ENCODE measurements around the gene PNPLA2.

PNPLA2 gene

GRCh38 chr11:818396-819128 lies at the start of gene PNPLA2:
Gene PNPLA2, plus strand, starts transcription at chr11:818914. Its CDS starts 805 bp downstream, at chr11:819719.
- no peak for DNase-seq

- no peak for DNase-seq
Observed at GRCh38 chr11:769887-770641, 48.6 kb upstream of the PNPLA2 start.

- DNase-seq = no peak
Observed at GRCh38 chr11:770642-771616, 47.8 kb upstream of the PNPLA2 start.

- DNase-seq = no peak
Observed at GRCh38 chr11:771617-772204, 47.0 kb upstream of the PNPLA2 start.

DNA sequence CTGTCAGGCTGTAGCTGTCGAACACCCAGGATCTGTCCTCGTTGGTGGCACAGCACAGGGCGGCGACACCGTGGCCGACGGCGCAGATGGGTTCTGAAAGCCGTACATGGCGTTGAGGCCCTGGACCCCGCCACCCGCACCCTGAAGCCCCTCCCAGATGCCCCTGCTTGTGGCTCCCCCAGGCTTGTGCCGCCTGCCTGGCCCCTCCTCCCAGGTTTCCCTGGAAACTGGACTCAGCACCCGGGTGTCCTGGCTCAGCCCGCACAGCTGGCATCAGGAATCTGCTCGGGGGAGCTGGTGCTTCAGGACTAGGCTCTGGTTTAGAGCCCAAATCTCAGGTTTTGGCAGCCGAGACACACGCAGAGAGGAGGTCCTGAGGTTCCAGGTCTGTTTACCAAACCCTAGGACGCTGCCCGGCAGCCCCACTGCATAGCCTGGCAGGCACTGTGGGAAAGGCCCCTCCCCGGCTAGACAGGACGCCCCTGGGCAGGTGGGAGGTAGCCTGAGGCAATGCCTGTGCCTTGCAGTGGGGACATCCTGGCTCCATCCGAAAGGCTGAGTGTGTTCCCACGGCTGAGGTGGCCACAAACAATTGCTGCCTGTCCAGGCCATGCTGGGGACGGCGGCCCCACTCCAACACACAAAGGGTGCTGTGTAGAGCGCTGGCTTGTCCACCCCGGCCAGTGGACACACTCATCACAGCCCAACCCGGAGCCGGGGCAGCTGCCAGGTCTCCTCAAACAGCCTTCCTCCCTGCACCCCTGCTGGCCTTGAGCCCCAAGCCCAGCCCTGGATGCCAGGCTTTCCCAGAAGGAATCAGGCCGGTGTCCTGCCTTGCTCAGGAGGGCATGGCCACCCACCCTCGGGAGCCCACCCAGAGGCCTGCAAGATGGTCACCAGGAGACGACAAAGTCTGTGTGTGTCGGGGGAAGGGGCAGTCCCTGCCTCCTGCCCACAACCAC lies 46.0 kb upstream of the PNPLA2 start:
- DNase-seq = no peak

GRCh38 chr11:773425-773824 lies 45.3 kb upstream of the PNPLA2 start:
- no peak for DNase-seq

GRCh38 chr11:773830-774229 lies 44.9 kb upstream of the PNPLA2 start:
- no peak for DNase-seq

- DNase-seq = no peak
Observed at GRCh38 chr11:774873-775592, 43.7 kb upstream of the PNPLA2 start.

GRCh38 chr11:776263-776560 lies 42.5 kb upstream of the PNPLA2 start:
- no peak for DNase-seq

DNA sequence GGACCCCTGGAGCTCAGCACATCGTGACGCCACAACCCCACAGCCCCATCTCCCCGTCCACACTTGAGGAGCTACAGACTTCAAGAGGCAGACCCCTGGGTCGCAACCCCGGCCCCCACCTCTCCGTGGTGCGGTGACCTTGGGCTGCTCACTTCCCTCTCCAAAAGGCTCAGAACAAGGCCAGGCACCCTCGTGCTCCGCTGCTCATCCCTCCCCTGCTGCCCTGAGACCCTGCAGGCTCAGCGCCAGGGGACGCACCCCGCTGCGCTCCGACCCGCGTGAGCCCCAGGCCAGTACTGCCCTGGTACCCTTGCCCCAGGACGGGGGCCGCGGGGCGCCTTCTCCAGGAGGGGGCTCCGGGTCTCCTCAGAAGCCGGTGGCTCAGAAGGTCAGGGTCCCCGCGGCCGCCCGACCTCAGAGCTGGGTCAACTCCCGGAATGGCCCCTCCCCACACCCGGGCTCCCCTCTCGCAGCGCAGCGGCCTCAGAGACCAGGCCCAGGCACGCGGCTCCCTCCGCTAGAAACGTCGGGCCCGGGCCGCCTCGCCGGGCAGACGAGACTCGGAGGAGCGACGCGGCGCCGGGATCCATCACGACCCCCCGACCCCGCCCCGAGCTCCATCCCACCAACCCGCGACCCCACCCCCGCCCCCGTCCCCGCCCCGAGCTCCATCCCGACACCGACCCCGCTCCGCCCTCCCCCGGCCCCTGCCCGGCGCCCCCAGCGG lies 42.0 kb upstream of the PNPLA2 start:
- DNase-seq = peak; percentile 64

DNA sequence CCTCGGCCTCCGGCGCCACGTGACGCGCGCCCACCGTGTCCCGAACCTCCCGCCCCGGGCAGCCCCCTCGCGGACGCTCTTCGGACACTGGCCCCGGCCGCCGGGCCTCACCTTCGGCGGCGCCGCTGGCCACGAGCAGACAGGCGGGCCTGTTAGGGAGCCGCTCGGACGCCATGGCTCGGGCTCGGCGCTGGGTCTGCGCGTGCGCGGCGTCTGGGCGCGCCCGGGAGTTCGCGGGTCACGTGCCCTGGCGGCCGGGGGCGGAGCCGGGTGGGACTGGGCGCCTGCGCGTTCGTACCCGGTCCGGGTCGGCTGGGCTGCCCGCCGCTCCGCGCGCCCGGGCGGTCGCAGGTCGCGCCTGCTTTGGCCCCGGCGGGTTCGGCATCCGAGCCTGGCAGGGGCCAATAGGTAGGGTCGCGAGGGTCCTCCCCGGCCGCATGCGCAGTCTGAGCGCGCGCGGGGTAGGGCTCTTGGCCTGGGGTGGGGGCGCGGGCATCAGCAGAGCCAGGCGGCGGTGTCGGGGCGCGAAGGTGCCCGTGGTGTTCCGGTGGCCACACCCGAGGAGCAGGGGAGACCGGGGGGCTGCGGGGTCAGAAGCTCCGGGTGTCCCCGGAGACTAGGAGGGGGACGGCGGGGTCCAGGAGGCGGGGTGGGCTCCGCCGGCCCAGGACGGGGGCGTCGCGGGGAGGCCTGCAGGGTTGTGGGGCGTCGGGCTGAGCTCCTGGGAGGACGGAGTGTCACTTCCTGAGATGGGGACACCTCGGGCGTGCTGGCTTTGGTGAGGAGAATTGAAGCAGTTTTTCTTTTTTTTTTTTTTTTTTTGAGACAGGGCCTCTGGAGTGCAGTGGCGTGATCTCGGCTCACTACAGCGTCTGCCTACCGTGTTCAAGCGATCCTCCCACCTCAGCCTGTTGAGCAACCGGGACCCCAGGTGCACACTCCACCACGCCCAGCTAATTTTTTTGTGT lies 41.1 kb upstream of the PNPLA2 start, which contains the start of gene GATD1:
TSS of gene GATD1 (minus strand) at position 200 of the 968 bp plus-strand sequence. CDS start at position 175, 25 bp downstream.
- peak; percentile 87 for DNase-seq

DNA sequence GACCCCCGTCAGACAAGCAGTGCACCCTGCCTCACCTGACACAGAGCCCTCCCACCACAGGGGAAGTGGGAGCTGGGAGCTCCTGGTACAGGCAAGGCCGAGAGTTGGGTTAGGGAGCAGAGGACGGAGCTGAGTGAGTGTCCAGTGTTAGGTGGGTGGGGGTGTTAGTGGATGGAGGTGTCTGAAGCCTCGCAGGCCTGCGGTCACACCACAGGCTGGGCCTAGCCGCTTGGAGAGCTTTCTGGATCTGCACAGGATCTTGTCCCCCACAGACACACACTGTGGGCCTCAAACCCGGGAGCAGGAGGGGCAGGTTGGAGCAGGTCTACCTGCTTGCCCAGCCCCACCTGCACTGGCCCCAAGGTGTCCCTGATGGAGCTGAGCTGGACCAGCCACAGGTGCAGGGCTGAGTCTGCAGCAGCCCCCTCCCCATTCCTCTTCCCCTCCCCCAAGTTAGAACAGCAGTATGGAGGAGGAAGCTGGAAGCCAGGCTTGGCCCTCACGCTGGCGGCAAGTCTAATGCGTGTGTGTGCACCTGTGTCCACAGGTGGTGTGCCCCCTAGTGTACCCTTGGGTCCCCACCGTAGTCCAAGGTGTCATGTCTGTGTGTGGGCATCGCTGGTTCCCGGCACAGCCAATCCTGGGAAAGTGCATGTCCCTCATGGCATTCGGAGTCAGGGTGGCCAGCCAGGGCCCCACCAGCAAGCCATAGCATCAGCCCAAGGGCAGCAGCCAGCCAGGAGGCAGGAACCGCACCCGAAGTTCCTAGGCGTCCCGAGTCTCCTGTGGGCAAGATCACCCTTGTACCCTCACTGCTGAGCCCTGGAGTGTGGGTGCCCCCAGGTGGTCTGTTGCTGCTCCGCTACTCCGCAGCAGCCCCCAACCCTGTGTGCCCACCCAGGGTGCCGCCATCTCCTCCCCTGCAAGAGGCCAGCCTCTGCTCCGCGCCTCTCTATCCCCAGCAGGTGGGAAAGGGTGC lies 39.4 kb upstream of the PNPLA2 start:
- DNase-seq = no peak

GRCh38 chr11:779955-780532 lies 38.7 kb upstream of the PNPLA2 start:
- DNase-seq = no peak

- DNase-seq = no peak
Observed at GRCh38 chr11:782264-783174, 36.2 kb upstream of the PNPLA2 start.

DNA sequence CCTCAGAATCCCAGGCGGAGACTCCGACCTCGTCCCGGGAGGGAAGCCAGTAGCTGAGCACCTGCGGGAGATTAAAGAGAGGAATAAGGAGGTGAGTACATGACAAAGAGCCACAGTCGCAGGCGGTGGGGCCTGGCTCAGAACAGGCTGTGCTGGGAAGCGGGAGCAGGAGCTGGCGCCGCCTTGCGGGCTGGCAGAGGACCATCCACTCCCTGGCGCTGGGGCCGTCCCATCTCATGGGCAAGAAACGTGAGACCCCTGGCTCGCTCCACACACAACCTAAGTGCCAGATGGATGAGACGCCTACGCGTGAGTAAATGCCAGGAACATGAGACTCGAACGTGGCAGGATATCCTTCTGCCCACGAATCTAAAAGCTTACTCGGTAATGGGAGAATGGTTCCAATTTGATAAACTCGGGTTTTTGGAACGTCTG lies 35.1 kb upstream of the PNPLA2 start:
- peak; percentile 21 for DNase-seq

Measured in NCI-H1092 treated with DMSO at 0.1 percent for 48 hours (cell line).